ENCODE results near the gene DHTKD1.
A peak's percentile ranks its signal among the peaks of the same experiment; 100 is the strongest.

DHTKD1 gene

GRCh38 chr10:12068449-12069269 lies at the start of gene DHTKD1:
Gene DHTKD1 (plus strand): TSS chr10:12068954. CDS start chr10:12069034, 80 bp downstream.
- peak; percentile 54 for DNase-seq

- DNase-seq = peak; percentile 18
Observed at GRCh38 chr10:12019283-12019971, 49.3 kb upstream of the DHTKD1 start.

- no peak for DNase-seq
Observed at GRCh38 chr10:12020574-12020973, 48.2 kb upstream of the DHTKD1 start.

- peak; percentile 15 for DNase-seq
Observed at GRCh38 chr10:12022580-12023257, 46.0 kb upstream of the DHTKD1 start.

- DNase-seq = no peak
Observed at GRCh38 chr10:12025591-12025990, 43.2 kb upstream of the DHTKD1 start.

GRCh38 chr10:12027539-12027938 lies 41.2 kb upstream of the DHTKD1 start:
- no peak for DNase-seq

- no peak for DNase-seq
Observed at GRCh38 chr10:12031404-12031803, 37.4 kb upstream of the DHTKD1 start.

- no peak for DNase-seq
Observed at GRCh38 chr10:12036073-12036655, 32.6 kb upstream of the DHTKD1 start.

GRCh38 chr10:12041766-12042408 lies 26.9 kb upstream of the DHTKD1 start:
- DNase-seq = no peak

GRCh38 chr10:12042409-12042796 lies 26.4 kb upstream of the DHTKD1 start:
- no peak for DNase-seq

GRCh38 chr10:12042797-12043651 lies 25.7 kb upstream of the DHTKD1 start, which contains the start of gene UPF2:
Gene UPF2 (minus strand): TSS chr10:12042809. CDS start chr10:12035423, 7,386 bp downstream.
- DNase-seq = peak; percentile 64

GRCh38 chr10:12045596-12045995 lies 23.2 kb upstream of the DHTKD1 start:
- no peak for DNase-seq

- DNase-seq = no peak
Observed at GRCh38 chr10:12048547-12048946, 20.2 kb upstream of the DHTKD1 start.

GRCh38 chr10:12050528-12050927 lies 18.2 kb upstream of the DHTKD1 start:
- no peak for DNase-seq

GRCh38 chr10:12051241-12051640 lies 17.5 kb upstream of the DHTKD1 start:
- DNase-seq = no peak

- DNase-seq = no peak
Observed at GRCh38 chr10:12055732-12056131, 13.0 kb upstream of the DHTKD1 start.

- no peak for DNase-seq
Observed at GRCh38 chr10:12056748-12057147, 12.0 kb upstream of the DHTKD1 start.

- DNase-seq = no peak
Observed at GRCh38 chr10:12061124-12061523, 7.6 kb upstream of the DHTKD1 start.

GRCh38 chr10:12062754-12063482 lies 5.8 kb upstream of the DHTKD1 start:
- no peak for DNase-seq

- DNase-seq = no peak
Observed at GRCh38 chr10:12063483-12063818, 5.3 kb upstream of the DHTKD1 start.

- DNase-seq = no peak
Observed at GRCh38 chr10:12067336-12067735, 1.4 kb upstream of the DHTKD1 start.
